ENCODE results near the gene FNDC11. TPM values are rescaled to one million over a fixed set of nuclear protein-coding genes. Genes with fewer than 3 reads are reported as not detected.

Gene FNDC11
- total RNA-seq, 1 donor from 2014 or later: 0.52 TPM

DNA sequence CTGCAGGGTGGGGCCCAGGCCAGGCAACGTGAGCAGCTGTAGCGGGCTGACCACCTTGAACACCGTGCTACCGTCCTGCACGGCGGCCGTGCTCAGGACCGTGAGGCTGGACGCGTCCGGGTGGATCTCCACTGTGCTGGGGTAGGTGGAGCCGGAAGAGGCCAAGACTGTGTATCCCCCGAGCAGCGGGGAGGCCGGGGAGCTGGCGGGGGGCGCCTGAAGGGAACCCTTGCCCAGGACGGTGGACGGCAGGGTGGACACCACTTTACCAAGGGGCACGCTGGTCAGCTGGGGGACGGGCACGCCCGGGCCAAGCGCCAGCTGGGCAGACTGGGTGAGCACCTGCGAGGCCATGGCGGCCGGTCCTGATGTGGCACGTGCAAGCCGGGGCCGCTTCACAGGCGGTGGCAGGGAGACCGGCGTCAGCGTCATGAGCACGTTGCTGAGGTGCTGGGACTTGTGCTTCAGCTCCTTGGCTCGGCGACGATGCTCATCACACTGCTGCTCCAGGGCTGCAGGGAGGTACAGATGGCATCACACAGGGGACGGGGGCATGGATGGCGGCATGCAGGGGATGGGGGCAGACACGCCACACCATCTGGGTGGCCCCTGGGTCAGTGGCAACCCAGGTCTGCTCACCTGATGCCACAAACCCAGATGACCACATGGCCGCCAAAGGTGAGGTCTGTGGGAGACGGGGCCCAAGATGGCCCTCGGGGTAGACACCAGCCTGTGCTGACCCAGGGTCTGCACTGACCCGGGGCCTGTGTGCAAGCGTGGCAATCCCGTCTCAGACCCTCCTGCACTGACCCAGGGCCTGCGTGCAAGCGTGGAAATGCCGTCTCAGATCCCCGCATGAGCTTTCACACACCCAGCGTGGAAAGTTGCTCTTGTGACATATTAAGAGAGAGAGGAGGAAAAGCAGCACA, 36.5 kb downstream of the FNDC11 start:
- Histone ChIP-seq H3K4me3 (ENCODE audit: low read length in 3 of 3) (no peak overlapping the region), H3K4me1 (ENCODE audit: control insufficient read depth in 3 of 3, insufficient read depth in 3 of 3, low read length in 3 of 3) (peaks cover 3 to 13% (median 8%) of the 10 kb centered on the region in 3 donors), H3K9ac (ENCODE audit: low read depth in 1 of 3, low read length in 3 of 3) (no peak overlapping the region), H3K27ac (ENCODE audit: low read depth, low read length) (no peak overlapping the region), H3K36me3 (ENCODE audit: control insufficient read depth in 3 of 3, insufficient read depth in 3 of 3, low read length in 3 of 3) (peaks cover 37 to 55% (median 46%) of the 10 kb centered on the region in 3 donors), H3K27me3 (ENCODE audit: control insufficient read depth in 3 of 3, insufficient read depth in 3 of 3, low read length in 3 of 3) (no peaks in the 10 kb centered on the region), H3K9me3 (ENCODE audit: control insufficient read depth in 3 of 3, low read length in 3 of 3) (no peaks in the 10 kb centered on the region)

DNA sequence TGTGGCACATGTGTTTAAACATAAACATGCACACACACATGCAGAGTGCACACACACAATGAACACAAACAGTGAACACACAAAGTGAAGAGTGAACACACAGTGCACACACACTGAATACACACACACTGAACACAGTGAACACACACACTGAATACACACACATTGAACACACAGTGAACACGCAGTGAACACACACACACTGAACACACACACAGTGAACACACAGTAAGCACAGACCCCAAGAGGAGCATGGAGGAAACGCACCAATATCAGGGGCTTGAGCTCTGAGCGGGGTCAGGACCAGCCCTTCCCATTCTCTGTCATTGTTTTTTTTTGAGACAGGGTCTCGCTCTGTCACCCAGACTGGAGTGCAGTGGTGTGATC, 37.2 kb downstream of the FNDC11 start:
- no peaks in the 10 kb centered on the region for H3K27me3 ChIP-seq (ENCODE audit: control insufficient read depth in 3 of 3, insufficient read depth in 3 of 3, low read length in 3 of 3)
- H3K4me3 ChIP-seq (ENCODE audit: low read length in 3 of 3): no peak overlapping the region
- no peak overlapping the region for H3K9ac ChIP-seq (ENCODE audit: low read depth in 1 of 3, low read length in 3 of 3)
- no peak overlapping the region for H3K27ac ChIP-seq (ENCODE audit: low read depth, low read length)
- H3K4me1 ChIP-seq (ENCODE audit: control insufficient read depth in 3 of 3, insufficient read depth in 3 of 3, low read length in 3 of 3): peaks cover 2 to 10% (median 3%) of the 10 kb centered on the region in 3 donors
- no peaks in the 10 kb centered on the region for H3K9me3 ChIP-seq (ENCODE audit: control insufficient read depth in 3 of 3, low read length in 3 of 3)
- H3K36me3 ChIP-seq (ENCODE audit: control insufficient read depth in 3 of 3, insufficient read depth in 3 of 3, low read length in 3 of 3): peaks cover 37 to 56% (median 49%) of the 10 kb centered on the region in 3 donors

- Histone ChIP-seq H3K4me3 (ENCODE audit: low read length in 3 of 3) (no peak overlapping the region), H3K36me3 (ENCODE audit: control insufficient read depth in 3 of 3, insufficient read depth in 3 of 3, low read length in 3 of 3) (peaks cover 37 to 56% (median 52%) of the 10 kb centered on the region in 3 donors), H3K27ac (ENCODE audit: low read depth, low read length) (no peak overlapping the region), H3K27me3 (ENCODE audit: control insufficient read depth in 3 of 3, insufficient read depth in 3 of 3, low read length in 3 of 3) (no peaks in the 10 kb centered on the region), H3K9ac (ENCODE audit: low read depth in 1 of 3, low read length in 3 of 3) (no peak overlapping the region), H3K9me3 (ENCODE audit: control insufficient read depth in 3 of 3, low read length in 3 of 3) (no peaks in the 10 kb centered on the region), H3K4me1 (ENCODE audit: control insufficient read depth in 3 of 3, insufficient read depth in 3 of 3, low read length in 3 of 3) (peaks cover 0 to 7% (median 3%) of the 10 kb centered on the region in 3 donors)
These were observed 37.9 kb downstream of the FNDC11 start for GRCh38 chr20:63591786-63592355.

GRCh38 chr20:63592661-63593060, 38.7 kb downstream of the FNDC11 start:
- Histone ChIP-seq H3K27me3 (ENCODE audit: control insufficient read depth in 3 of 3, insufficient read depth in 3 of 3, low read length in 3 of 3) (no peaks in the 10 kb centered on the region), H3K9ac (ENCODE audit: low read depth in 1 of 3, low read length in 3 of 3) (no peak overlapping the region), H3K4me1 (ENCODE audit: control insufficient read depth in 3 of 3, insufficient read depth in 3 of 3, low read length in 3 of 3) (peaks cover 0 to 6% (median 3%) of the 10 kb centered on the region in 3 donors), H3K36me3 (ENCODE audit: control insufficient read depth in 3 of 3, insufficient read depth in 3 of 3, low read length in 3 of 3) (peaks cover 39 to 58% (median 50%) of the 10 kb centered on the region in 3 donors), H3K4me3 (ENCODE audit: low read length in 3 of 3) (no peak overlapping the region), H3K27ac (ENCODE audit: low read depth, low read length) (no peak overlapping the region), H3K9me3 (ENCODE audit: control insufficient read depth in 3 of 3, low read length in 3 of 3) (no peaks in the 10 kb centered on the region)

GRCh38 chr20:63594043-63594561, 40.1 kb downstream of the FNDC11 start:
- Histone ChIP-seq H3K4me3 (ENCODE audit: low read length in 3 of 3) (no peak overlapping the region), H3K36me3 (ENCODE audit: control insufficient read depth in 3 of 3, insufficient read depth in 3 of 3, low read length in 3 of 3) (peaks cover 51 to 58% (median 56%) of the 10 kb centered on the region in 3 donors), H3K4me1 (ENCODE audit: control insufficient read depth in 3 of 3, insufficient read depth in 3 of 3, low read length in 3 of 3) (peaks cover 0 to 2% (median 0%) of the 10 kb centered on the region in 3 donors), H3K27ac (ENCODE audit: low read depth, low read length) (no peak overlapping the region), H3K9ac (ENCODE audit: low read depth in 1 of 3, low read length in 3 of 3) (no peak overlapping the region), H3K27me3 (ENCODE audit: control insufficient read depth in 3 of 3, insufficient read depth in 3 of 3, low read length in 3 of 3) (no peaks in the 10 kb centered on the region), H3K9me3 (ENCODE audit: control insufficient read depth in 3 of 3, low read length in 3 of 3) (no peaks in the 10 kb centered on the region)

DNA sequence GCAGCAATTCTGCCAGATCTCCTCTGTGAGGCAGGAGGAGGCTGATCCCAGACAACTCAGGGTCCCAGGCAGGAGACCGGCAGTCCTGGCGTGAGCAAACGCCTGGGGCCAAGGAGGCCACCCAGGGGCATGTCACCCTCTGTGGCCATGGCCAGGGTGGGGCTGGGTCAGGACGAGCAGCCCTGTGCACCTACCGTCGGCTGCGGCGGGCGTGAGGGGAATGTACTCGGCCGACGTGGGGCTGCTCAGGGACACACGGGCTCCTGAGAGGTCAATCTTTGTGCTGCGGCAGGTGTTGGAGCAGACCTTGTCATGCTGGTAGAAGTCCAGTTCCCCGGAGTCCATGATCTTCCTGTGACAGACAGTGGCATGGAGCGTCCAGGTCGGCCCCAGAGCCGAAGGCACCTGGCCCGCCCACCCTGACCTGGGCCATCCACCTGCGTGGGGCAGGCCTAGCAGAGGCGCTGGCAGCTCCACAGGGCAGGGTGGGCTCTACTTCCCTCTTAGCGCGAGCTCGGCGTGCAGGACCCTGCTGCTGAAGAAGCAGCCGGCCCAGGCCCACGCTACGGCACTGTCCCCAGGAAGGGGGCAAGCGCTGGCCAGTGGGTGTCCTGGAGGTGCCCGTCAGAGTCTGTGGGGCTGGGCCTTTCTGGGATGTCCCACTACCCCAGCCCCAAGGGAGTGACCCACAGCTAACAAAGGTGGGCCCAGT, 41.6 kb downstream of the FNDC11 start:
- Histone ChIP-seq H3K27me3 (ENCODE audit: control insufficient read depth in 3 of 3, insufficient read depth in 3 of 3, low read length in 3 of 3) (no peaks in the 10 kb centered on the region), H3K9me3 (ENCODE audit: control insufficient read depth in 3 of 3, low read length in 3 of 3) (no peaks in the 10 kb centered on the region), H3K4me1 (ENCODE audit: control insufficient read depth in 3 of 3, insufficient read depth in 3 of 3, low read length in 3 of 3) (peaks cover 0 to 2% (median 0%) of the 10 kb centered on the region in 3 donors), H3K36me3 (ENCODE audit: control insufficient read depth in 3 of 3, insufficient read depth in 3 of 3, low read length in 3 of 3) (peaks cover 45 to 58% (median 47%) of the 10 kb centered on the region in 3 donors), H3K27ac (ENCODE audit: low read depth, low read length) (no peak overlapping the region), H3K4me3 (ENCODE audit: low read length in 3 of 3) (no peak overlapping the region), H3K9ac (ENCODE audit: low read depth in 1 of 3, low read length in 3 of 3) (no peak overlapping the region)

GRCh38 chr20:63596423-63596822, 42.5 kb downstream of the FNDC11 start:
- no peak overlapping the region for H3K27ac ChIP-seq (ENCODE audit: low read depth, low read length)
- no peaks in the 10 kb centered on the region for H3K9me3 ChIP-seq (ENCODE audit: control insufficient read depth in 3 of 3, low read length in 3 of 3)
- H3K4me1 ChIP-seq (ENCODE audit: control insufficient read depth in 3 of 3, insufficient read depth in 3 of 3, low read length in 3 of 3): peaks cover 0 to 2% (median 0%) of the 10 kb centered on the region in 3 donors
- H3K9ac ChIP-seq (ENCODE audit: low read depth in 1 of 3, low read length in 3 of 3): no peak overlapping the region
- H3K4me3 ChIP-seq (ENCODE audit: low read length in 3 of 3): no peak overlapping the region
- H3K36me3 ChIP-seq (ENCODE audit: control insufficient read depth in 3 of 3, insufficient read depth in 3 of 3, low read length in 3 of 3): peaks cover 42 to 60% (median 43%) of the 10 kb centered on the region in 3 donors
- H3K27me3 ChIP-seq (ENCODE audit: control insufficient read depth in 3 of 3, insufficient read depth in 3 of 3, low read length in 3 of 3): no peaks in the 10 kb centered on the region

DNA sequence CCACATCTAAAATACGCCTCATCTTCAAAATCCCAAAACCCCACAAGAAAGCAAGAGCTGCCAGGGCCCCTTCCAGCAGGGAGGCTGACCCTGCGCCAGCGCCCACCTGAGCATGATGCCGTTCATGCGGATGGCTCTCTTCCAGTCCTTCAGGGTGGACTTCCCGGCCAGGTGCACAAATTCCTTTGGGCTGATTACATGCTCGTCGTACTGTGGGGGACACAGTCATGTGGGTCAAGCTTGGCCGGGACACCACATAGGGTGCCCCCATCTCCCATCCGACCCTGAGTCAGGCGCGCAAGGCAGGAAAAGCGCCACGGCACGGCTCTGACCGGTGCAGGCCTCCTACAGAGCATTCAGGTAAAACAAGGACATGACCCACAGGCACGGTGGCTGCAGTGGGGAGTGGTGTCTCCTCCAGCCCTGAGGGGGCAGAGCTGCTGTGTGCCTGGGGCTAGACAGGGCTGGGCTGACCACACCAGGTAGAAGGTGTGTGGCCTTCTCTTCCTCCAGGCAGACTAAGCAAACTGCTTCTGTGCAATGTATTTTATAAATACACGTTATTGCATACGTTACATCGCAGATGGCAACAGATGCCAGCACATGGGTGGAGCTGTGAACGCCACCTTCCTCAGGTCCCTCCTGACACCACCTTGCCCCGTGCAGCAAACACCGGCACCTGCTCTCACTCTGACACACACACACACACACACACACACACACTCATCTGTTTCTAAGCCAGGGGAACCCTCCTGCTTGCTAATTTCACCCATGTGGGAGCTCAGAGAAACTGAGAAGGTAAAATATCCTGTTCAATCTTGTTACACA, 43.9 kb downstream of the FNDC11 start:
- H3K9ac ChIP-seq (ENCODE audit: low read depth in 1 of 3, low read length in 3 of 3): no peak overlapping the region
- peaks cover 0 to 2% (median 0%) of the 10 kb centered on the region in 3 donors for H3K4me1 ChIP-seq (ENCODE audit: control insufficient read depth in 3 of 3, insufficient read depth in 3 of 3, low read length in 3 of 3)
- no peak overlapping the region for H3K27ac ChIP-seq (ENCODE audit: low read depth, low read length)
- no peaks in the 10 kb centered on the region for H3K9me3 ChIP-seq (ENCODE audit: control insufficient read depth in 3 of 3, low read length in 3 of 3)
- peaks cover 37 to 56% (median 40%) of the 10 kb centered on the region in 3 donors for H3K36me3 ChIP-seq (ENCODE audit: control insufficient read depth in 3 of 3, insufficient read depth in 3 of 3, low read length in 3 of 3)
- no peaks in the 10 kb centered on the region for H3K27me3 ChIP-seq (ENCODE audit: control insufficient read depth in 3 of 3, insufficient read depth in 3 of 3, low read length in 3 of 3)
- no peak overlapping the region for H3K4me3 ChIP-seq (ENCODE audit: low read length in 3 of 3)
